Ovary (tissue), 3 donors: ENCODE data around the gene FREY1.

Source experiments
- EP300 ChIP-seq: sonication (generic); formaldehyde crosslinking; IDR thresholded peaks from one replicate; pipeline ENCODE4 v1.6.1; 2017; ENCODE audit warnings: antibody characterized with exemption
- POLR2A ChIP-seq: fragments of 450-650 bp; IDR thresholded peaks from one replicate; pipeline ENCODE4 v1.6.1; 2017; ENCODE audit warnings: antibody characterized with exemption, mild to moderate bottlenecking, moderate library complexity
- TF ChIP-seq, protein P1 (sequence below), 3 donors: fragments of 450-650 bp in 2 of 3; fragments of 200-600 bp in 1 of 3; IDR thresholded peaks; one replicate each; pipeline versions ENCODE4 v1.5.1 to v1.8.0; 2016 to 2022; ENCODE audit warnings: antibody characterized with exemption in 3 of 3, mild to moderate bottlenecking in 1 of 3
- donor health status: DM: no; HTN: no; CAD: no.

DNA sequence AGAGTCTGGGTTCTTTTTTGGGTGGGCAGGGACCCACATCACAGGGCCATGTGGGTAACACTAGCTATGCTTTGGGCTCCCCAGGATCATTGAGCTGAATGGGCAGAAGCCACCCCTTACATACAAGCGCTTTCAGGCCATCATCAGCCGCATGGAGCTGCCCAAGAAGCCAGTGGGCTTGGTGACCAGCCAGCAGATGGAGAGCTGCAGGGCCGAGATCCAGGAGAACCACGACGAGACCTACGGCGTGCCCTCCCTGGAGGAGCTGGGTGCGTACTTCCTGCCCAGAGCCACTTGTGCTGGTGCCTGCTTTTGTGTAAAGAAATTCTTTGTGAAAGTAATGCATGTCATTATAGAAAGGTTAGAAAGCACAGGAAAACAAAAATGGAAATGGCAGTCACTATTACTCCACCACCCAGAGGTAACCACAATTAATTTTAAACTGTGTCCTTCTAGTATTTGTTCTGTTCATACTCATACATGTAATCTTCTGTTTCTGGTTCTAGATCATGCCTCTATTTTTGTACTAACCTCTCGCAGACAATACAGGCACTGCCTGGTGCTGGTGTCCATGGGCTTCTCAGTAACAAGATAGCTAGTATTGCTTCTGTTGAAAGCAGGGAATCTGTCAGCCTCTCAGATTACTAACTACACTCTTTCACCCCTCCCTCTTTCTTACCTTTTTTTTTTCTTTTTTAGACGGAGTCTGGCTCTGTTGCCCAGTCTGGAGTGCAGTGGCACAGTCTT lies 46.1 kb downstream of the FREY1 start:
- TF ChIP-seq, protein P1, sequence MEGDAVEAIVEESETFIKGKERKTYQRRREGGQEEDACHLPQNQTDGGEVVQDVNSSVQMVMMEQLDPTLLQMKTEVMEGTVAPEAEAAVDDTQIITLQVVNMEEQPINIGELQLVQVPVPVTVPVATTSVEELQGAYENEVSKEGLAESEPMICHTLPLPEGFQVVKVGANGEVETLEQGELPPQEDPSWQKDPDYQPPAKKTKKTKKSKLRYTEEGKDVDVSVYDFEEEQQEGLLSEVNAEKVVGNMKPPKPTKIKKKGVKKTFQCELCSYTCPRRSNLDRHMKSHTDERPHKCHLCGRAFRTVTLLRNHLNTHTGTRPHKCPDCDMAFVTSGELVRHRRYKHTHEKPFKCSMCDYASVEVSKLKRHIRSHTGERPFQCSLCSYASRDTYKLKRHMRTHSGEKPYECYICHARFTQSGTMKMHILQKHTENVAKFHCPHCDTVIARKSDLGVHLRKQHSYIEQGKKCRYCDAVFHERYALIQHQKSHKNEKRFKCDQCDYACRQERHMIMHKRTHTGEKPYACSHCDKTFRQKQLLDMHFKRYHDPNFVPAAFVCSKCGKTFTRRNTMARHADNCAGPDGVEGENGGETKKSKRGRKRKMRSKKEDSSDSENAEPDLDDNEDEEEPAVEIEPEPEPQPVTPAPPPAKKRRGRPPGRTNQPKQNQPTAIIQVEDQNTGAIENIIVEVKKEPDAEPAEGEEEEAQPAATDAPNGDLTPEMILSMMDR (IDR thresholded peaks at IDR 0.05), result no peak
- no peak for TF ChIP-seq POLR2A
- no peak for TF ChIP-seq EP300
